DOHH2 (cell line): Measurements from ENCODE around the gene NFIA.

ENCODE experiments used
- H3F3A ChIP-seq: fragments of 200-600 bp; sonication (generic), shearing (Covaris generic); 2 replicates; pipeline ENCODE4 v1.6.0; 2016; ENCODE audit warnings: antibody characterized with exemption, mild to moderate bottlenecking; ENCODE audit not compliant: control insufficient read depth, insufficient read depth
- H3K27ac ChIP-seq: fragments of 200-600 bp; sonication (generic); 2 replicates; pipeline ENCODE4 v1.5.1; 2014; ENCODE audit warnings: low read depth, mild to moderate bottlenecking, low read length, moderate library complexity
- H3K27me3 ChIP-seq: fragments of 200-600 bp; sonication (generic); 2 replicates; pipeline ENCODE4 v1.6.1; 2014; ENCODE audit warnings: mild to moderate bottlenecking, low read length, mixed read lengths; ENCODE audit not compliant: control insufficient read depth
- H3K36me3 ChIP-seq: fragments of 200-600 bp; sonication (generic); 2 replicates; pipeline ENCODE4 v1.6.1; 2014; ENCODE audit warnings: mild to moderate bottlenecking, low read length, moderate library complexity, mixed read lengths; ENCODE audit not compliant: control insufficient read depth
- H3K4me1 ChIP-seq: fragments of 200-600 bp; sonication (generic); 2 replicates; pipeline ENCODE4 v1.6.1; 2014; ENCODE audit warnings: mild to moderate bottlenecking, low read length, mixed read lengths; ENCODE audit not compliant: control insufficient read depth
- H3K4me2 ChIP-seq: fragments of 200-600 bp; sonication (generic); 2 replicates; pipeline ENCODE4 v1.6.0; 2014; ENCODE audit warnings: mild to moderate bottlenecking, low read length, moderate library complexity
- H3K4me3 ChIP-seq: fragments of 200-600 bp; sonication (generic); 2 replicates; pipeline ENCODE4 v1.5.1; 2014; ENCODE audit warnings: mild to moderate bottlenecking, low read length, mixed read lengths
- H3K79me2 ChIP-seq: fragments of 200-600 bp; sonication (generic); 2 replicates; pipeline ENCODE4 v1.6.1; 2014; ENCODE audit warnings: mild to moderate bottlenecking, low read length, mixed read lengths; ENCODE audit not compliant: control insufficient read depth
- H3K9me2 ChIP-seq: fragments of 200-600 bp; sonication (generic); replicated peaks from 2 replicates; pipeline ENCODE4 v1.6.1; 2014; ENCODE audit warnings: mild to moderate bottlenecking, low read length, mixed read lengths; ENCODE audit not compliant: control insufficient read depth
- H3K9me3 ChIP-seq: fragments of 200-600 bp; sonication (generic); 2 replicates; pipeline ENCODE4 v1.6.1; 2014; ENCODE audit warnings: antibody characterized with exemption, low read length, mixed read lengths; ENCODE audit not compliant: control insufficient read depth, insufficient read depth
- H4K20me1 ChIP-seq: fragments of 200-600 bp; sonication (generic); 2 replicates; pipeline ENCODE4 v1.6.0; 2014; ENCODE audit warnings: low read depth, mild to moderate bottlenecking, antibody characterized with exemption, low read length, moderate library complexity; ENCODE audit not compliant: control insufficient read depth, insufficient read depth
- EZH2phosphoT487 ChIP-seq: fragments of 200-600 bp; sonication (generic); IDR thresholded peaks from 2 replicates; pipeline ENCODE4 v1.6.1; 2017; ENCODE audit warnings: borderline replicate concordance, mild to moderate bottlenecking, antibody characterized with exemption, low read length, moderate library complexity, mixed read lengths
- TF ChIP-seq, protein P1 (sequence below): fragments of 200-600 bp; sonication (generic); IDR thresholded peaks from one replicate; pipeline ENCODE4 v1.5.1; 2014; ENCODE audit warnings: antibody characterized with exemption, mild to moderate bottlenecking, low read depth, low read length; ENCODE audit not compliant: poor library complexity, severe bottlenecking

The NFIA gene

DNA sequence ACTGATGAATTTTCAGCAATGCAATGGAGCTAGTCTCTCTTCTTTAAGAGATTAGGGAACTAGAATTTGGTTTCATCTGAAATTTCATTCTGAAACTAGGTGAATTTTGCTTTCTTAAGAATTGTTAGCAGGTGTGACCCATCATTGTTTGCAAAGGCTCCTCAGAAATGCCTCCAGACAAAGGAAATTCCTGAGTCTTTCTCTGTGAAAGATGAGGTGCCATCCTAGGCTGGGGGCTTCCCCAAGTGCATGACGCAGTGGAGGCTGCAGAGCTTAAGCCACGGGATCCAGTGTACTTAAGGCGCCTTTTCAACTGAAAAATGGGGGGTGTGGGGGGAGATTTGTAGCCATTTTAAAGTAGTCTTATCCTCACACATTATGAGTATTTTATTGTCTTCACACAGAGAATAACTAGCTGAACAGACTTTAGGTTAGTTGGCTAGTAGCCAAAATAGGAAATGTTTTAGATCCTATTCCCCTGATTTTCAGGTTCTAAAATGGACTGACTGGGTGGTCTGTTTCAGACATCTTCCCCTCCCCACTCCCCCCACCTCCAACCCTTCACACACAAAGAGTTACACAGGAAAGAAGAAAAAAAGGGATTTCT lies 202.0 kb downstream of the NFIA start:
- H4K20me1 ChIP-seq: no peaks in the 10 kb centered on the region
- H3K27me3 ChIP-seq: no peaks in the 10 kb centered on the region
- no peak overlapping the region for H3K27ac ChIP-seq
- H3F3A ChIP-seq: no peaks in the 10 kb centered on the region
- H3K9me3 ChIP-seq: no peaks in the 10 kb centered on the region
- H3K9me2 ChIP-seq: no peaks in the 10 kb centered on the region
- no peaks in the 10 kb centered on the region for H3K36me3 ChIP-seq
- no peaks in the 10 kb centered on the region for H3K79me2 ChIP-seq
- H3K4me2 ChIP-seq: no peak overlapping the region
- H3K4me3 ChIP-seq: no peak overlapping the region
- TF ChIP-seq EZH2phosphoT487: no peak
- TF ChIP-seq, protein P1, sequence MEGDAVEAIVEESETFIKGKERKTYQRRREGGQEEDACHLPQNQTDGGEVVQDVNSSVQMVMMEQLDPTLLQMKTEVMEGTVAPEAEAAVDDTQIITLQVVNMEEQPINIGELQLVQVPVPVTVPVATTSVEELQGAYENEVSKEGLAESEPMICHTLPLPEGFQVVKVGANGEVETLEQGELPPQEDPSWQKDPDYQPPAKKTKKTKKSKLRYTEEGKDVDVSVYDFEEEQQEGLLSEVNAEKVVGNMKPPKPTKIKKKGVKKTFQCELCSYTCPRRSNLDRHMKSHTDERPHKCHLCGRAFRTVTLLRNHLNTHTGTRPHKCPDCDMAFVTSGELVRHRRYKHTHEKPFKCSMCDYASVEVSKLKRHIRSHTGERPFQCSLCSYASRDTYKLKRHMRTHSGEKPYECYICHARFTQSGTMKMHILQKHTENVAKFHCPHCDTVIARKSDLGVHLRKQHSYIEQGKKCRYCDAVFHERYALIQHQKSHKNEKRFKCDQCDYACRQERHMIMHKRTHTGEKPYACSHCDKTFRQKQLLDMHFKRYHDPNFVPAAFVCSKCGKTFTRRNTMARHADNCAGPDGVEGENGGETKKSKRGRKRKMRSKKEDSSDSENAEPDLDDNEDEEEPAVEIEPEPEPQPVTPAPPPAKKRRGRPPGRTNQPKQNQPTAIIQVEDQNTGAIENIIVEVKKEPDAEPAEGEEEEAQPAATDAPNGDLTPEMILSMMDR: no peak
- no peaks in the 10 kb centered on the region for H3K4me1 ChIP-seq

DNA sequence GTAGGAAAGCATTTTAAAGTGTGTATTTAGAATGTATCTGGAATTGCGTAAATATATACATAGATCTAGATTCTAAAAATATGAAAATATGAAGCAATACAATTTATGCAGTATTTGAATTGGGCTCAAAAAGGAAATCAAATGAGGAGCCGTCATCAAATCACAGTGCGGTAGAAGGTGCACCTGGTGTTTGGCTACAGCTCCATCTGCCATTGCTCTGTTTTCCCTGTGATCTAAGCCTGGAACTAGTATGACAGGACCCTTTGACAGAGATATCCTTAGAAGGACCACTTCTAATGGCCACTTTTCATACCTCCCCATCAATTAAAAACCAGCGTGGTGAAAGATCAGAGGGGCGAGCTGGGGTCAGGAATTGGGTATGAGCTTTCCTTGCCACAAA lies 202.6 kb downstream of the NFIA start:
- H3K79me2 ChIP-seq: no peaks in the 10 kb centered on the region
- no peaks in the 10 kb centered on the region for H3F3A ChIP-seq
- no peaks in the 10 kb centered on the region for H3K9me2 ChIP-seq
- H3K4me3 ChIP-seq: no peak overlapping the region
- H3K4me2 ChIP-seq: no peak overlapping the region
- H4K20me1 ChIP-seq: no peaks in the 10 kb centered on the region
- TF ChIP-seq, protein P1: no peak
- TF ChIP-seq EZH2phosphoT487: no peak
- no peak overlapping the region for H3K27ac ChIP-seq
- no peaks in the 10 kb centered on the region for H3K9me3 ChIP-seq
- no peaks in the 10 kb centered on the region for H3K27me3 ChIP-seq
- H3K4me1 ChIP-seq: no peaks in the 10 kb centered on the region
- no peaks in the 10 kb centered on the region for H3K36me3 ChIP-seq

DNA sequence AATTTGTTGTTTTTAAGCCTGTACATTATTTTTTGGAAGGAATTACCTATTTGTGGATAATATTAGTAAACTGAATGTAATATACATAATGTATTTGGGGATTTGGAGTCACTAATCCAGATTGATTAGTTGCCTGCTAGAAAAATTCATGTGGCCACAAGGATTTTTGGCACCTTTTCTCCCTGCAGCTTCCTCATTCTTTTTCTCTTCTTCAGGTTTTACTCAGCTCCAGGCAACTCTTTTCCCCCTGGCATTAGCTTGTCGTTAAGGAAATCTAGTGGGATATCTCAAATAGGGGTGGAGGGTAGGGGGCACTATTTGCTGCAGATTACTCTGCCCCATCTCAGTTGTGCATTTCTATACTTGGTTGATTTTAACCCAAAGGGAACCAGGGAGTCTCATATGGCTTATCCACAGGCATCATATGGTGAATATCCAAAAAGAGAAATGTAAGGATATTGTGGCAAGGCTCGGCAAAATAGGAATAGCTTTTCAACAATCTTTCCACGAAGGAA lies 203.1 kb downstream of the NFIA start:
- Histone ChIP-seq H3K27me3 (no peaks in the 10 kb centered on the region), H3K4me3 (no peak overlapping the region), H3K27ac (no peak overlapping the region), H3K4me1 (no peaks in the 10 kb centered on the region), H4K20me1 (no peaks in the 10 kb centered on the region), H3K4me2 (no peak overlapping the region), H3K36me3 (no peaks in the 10 kb centered on the region), H3K79me2 (no peaks in the 10 kb centered on the region), H3K9me3 (no peaks in the 10 kb centered on the region), H3F3A (no peaks in the 10 kb centered on the region), H3K9me2 (no peaks in the 10 kb centered on the region)
- TF ChIP-seq, protein P1: no peak
- no peak for TF ChIP-seq EZH2phosphoT487
